GM12892 (cell line): Measurements from ENCODE around the gene ZNF692.

Experiments
- POLR2A ChIP-seq: IDR thresholded peaks from 2 replicates; pipeline ENCODE4 v1.6.1; 2011; ENCODE audit warnings: low read depth, low read length, control low read depth
- POLR2AphosphoS5 ChIP-seq: IDR thresholded peaks from 2 replicates; pipeline ENCODE4 v1.6.1; 2011; ENCODE audit warnings: low read depth, low read length, control low read depth
- TAF1 ChIP-seq: IDR thresholded peaks from 2 replicates; pipeline ENCODE4 v1.6.1; 2011; ENCODE audit warnings: low read depth, mild to moderate bottlenecking, control low read depth, low read length, borderline replicate concordance

- TF ChIP-seq POLR2AphosphoS5: no peak
- TF ChIP-seq TAF1: no peak
- no peak for TF ChIP-seq POLR2A
Measured at GRCh38 chr1:248860007-248860406, 1.1 kb upstream of the ZNF692 start.
